Thyroid gland (tissue), 4 donors: ENCODE measurements around the gene ATAT1. TPM values are rescaled to one million over a fixed set of nuclear protein-coding genes. Genes with fewer than 3 reads are reported as not detected.

Experiments
- DNase-seq, 2 donors: peaks; one replicate each; pipeline ENCODE4 v3.0.0-alpha.2; 2019
- H3K27ac ChIP-seq, 3 donors: fragments of 200-600 bp; sonication (generic); 1 replicate in 2 of 3; 2 replicates in 1 of 3; pipeline ENCODE4 v1.5.1; 2016 to 2019; ENCODE audit warnings: mild to moderate bottlenecking in 1 of 3, moderate library complexity in 1 of 3
- H3K27me3 ChIP-seq: fragments of 200-600 bp; sonication (generic); one replicate; pipeline ENCODE4 v1.5.1; 2019
- H3K36me3 ChIP-seq, 2 donors: fragments of 200-600 bp; sonication (generic); one replicate each; pipeline ENCODE4 v1.5.1; 2016 to 2019
- H3K4me1 ChIP-seq, 2 donors: fragments of 200-600 bp; sonication (generic); one replicate each; pipeline ENCODE4 v1.5.1; 2017 to 2019
- H3K4me3 ChIP-seq, 3 donors: fragments of 200-600 bp; sonication (generic); replicated peaks in 1 of 3; 1 replicate in 2 of 3; 2 replicates in 1 of 3; pipeline ENCODE4 v1.5.1; 2016; ENCODE audit warnings: mild to moderate bottlenecking in 1 of 3
- H3K9me3 ChIP-seq: fragments of 200-600 bp; sonication (generic); one replicate; pipeline ENCODE4 v1.5.1; 2017
- POLR2A ChIP-seq, 2 donors: fragments of 450-650 bp; IDR thresholded peaks; one replicate each; pipeline ENCODE4 v1.6.1; 2017; ENCODE audit warnings: antibody characterized with exemption in 2 of 2, mild to moderate bottlenecking in 2 of 2, moderate library complexity in 1 of 2
- WGBS, 2 donors: methylation state at CpG; one replicate each; pipeline ENCODE4 v1.1.5; 2017; 5-methylcytosine and 5-hydroxymethylcytosine counted together
- intact Hi-C: fragments of 100-400 bp; cut with DNase I; formaldehyde crosslinking; loops from one replicate; pipeline ENCODE4 v1.15.1; 2023
- microRNA counts, 2 donors: library from miRNA; unstranded; fragments of <30 nt; microRNA quantifications; one replicate each; lab custom pipeline; 2016 to 2017
- microRNA-seq: library from miRNA; unstranded; fragments of <30 nt; microRNA quantifications from one replicate; pipeline ENCODE4, GENCODE V29; 2016
- small RNA-seq: library from RNA; depleted of rRNA; stranded (forward); fragments of <200 nt; gene quantifications from one replicate; pipeline ENCODE3, GENCODE V24; 2016
- total RNA-seq, 4 donors: library from RNA; depleted of rRNA; stranded (reverse); fragments of >200 nt; gene quantifications; one replicate each; pipeline ENCODE4 v1.2.3, GENCODE V29; 2016
- TF ChIP-seq, protein P1 (sequence below), 6 experiments: fragments of 200-600 bp in 3 of 6; fragments of 450-650 bp in 3 of 6; sonication (generic) in 3 of 6; IDR thresholded peaks; one replicate each; pipeline ENCODE4 v1.5.1; 2016 to 2019; ENCODE audit warnings: antibody characterized with exemption in 6 of 6, mild to moderate bottlenecking in 2 of 6, inconsistent platforms in 1 of 6, moderate library complexity in 1 of 6

ATAT1 gene
- total RNA-seq, 4 donors from 2014 or later, result 3.8 to 7.6 (median 6.1) TPM

DNA sequence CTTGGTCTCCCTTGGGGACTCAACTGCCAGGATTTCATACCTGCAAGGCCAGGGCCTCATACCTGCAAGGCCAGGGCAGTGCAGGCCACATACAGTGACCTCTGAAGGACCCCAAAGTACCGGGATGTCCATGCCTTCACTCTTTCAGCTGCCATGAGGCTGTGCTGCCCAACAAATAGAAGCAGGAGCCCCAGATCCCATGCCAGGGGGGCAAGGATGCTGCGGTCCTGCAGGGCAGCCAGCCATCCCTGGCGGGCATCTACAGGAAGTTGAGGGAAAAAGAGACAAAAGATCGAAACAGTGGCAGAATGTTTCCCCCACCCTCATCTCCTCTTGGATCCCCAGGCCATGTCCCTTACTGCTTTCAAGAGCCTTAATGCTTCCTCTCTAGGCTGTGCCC, 63.3 kb downstream of the ATAT1 start:
- no peaks in the 10 kb centered on the region for H3K36me3 ChIP-seq
- peak overlapping the region in 2 of 3 donors; percentile 60 to 80 for H3K27ac ChIP-seq
- H3K4me3 ChIP-seq, result peak overlapping the region in 1 of 3 donors; percentile 53
- H3K9me3 ChIP-seq, result no peaks in the 10 kb centered on the region
- no peaks in the 10 kb centered on the region for H3K27me3 ChIP-seq
- 44 to 46% methylated on average over 3 to 4 of the region's 4 CpGs for WGBS, 2 donors
- H3K4me1 ChIP-seq, result peaks cover 29 to 47% of the 10 kb centered on the region in 2 donors
- TF ChIP-seq, protein P1, sequence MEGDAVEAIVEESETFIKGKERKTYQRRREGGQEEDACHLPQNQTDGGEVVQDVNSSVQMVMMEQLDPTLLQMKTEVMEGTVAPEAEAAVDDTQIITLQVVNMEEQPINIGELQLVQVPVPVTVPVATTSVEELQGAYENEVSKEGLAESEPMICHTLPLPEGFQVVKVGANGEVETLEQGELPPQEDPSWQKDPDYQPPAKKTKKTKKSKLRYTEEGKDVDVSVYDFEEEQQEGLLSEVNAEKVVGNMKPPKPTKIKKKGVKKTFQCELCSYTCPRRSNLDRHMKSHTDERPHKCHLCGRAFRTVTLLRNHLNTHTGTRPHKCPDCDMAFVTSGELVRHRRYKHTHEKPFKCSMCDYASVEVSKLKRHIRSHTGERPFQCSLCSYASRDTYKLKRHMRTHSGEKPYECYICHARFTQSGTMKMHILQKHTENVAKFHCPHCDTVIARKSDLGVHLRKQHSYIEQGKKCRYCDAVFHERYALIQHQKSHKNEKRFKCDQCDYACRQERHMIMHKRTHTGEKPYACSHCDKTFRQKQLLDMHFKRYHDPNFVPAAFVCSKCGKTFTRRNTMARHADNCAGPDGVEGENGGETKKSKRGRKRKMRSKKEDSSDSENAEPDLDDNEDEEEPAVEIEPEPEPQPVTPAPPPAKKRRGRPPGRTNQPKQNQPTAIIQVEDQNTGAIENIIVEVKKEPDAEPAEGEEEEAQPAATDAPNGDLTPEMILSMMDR (IDR thresholded peaks at IDR 0.05), result no peak
- TF ChIP-seq POLR2A (IDR thresholded peaks at IDR 0.05), result no peak
- no peak for DNase-seq
- intact Hi-C loops, result no loop called here

DNA sequence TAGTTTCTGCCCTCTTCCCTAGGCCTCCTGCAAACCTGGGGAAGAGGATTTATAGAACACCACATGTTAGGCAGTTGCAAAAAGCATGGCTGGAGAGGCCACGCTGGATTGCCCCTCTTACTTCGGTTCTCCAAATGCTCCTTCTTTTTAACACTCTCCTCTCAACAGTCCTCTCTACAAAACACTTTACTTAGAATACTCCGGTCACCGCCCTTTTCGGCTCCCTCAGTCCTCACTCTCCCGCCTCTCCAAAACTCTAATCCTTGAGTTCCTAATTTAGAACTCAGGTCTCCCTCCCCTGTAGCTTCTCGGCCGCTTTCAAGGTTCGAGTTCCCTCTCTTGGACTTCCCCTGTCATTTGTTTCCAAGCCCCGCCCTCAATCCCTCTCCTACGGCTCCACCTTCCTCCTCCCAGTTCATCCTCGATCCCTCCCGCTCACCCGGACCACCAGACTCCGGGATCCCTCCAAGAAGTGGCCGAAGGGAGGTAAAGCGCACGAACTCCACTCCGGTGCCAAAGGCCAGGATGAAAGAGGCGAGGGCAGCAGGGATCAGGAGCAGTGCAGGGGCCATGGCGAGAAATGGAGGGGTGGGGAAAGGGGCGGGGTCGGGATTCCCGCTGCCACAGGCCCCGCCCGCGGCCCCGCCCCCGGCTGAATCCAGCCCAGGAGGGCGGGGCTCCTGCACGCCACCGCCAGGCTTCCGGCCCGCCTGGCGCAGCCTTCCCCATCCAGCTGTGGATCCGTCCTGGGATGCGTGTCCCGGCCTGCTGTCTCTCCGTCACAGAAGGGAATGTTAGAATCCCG, 63.9 kb downstream of the ATAT1 start, which contains the start of gene NRM:
Gene NRM (minus strand): TSS at position 582 of the 805 bp plus-strand sequence. CDS start 10 bp downstream, at position 572.
- intact Hi-C loops, result no loop called here
- Histone ChIP-seq H3K4me3 (peak within 1 kb of the TSS; percentile 35 to 62 (median 53)), H3K9me3 (no peaks in the 10 kb centered on the region), H3K27ac (peak within 1 kb of the TSS; percentile 50 to 80 (median 60)), H3K27me3 (no peaks in the 10 kb centered on the region), H3K36me3 (no peaks in the 10 kb centered on the region), H3K4me1 (peaks cover 32 to 49% of the 10 kb centered on the region in 2 donors)
- peak in 1 of 2 donors; percentile 61 for TF ChIP-seq POLR2A (IDR thresholded peaks at IDR 0.05)
- TF ChIP-seq, protein P1 (IDR thresholded peaks at IDR 0.05), result no peak
- WGBS, 2 donors, result 2% methylated on average over 34 to 35 of the region's 40 CpGs
- peak; percentile 81 to 84 for DNase-seq

DNA sequence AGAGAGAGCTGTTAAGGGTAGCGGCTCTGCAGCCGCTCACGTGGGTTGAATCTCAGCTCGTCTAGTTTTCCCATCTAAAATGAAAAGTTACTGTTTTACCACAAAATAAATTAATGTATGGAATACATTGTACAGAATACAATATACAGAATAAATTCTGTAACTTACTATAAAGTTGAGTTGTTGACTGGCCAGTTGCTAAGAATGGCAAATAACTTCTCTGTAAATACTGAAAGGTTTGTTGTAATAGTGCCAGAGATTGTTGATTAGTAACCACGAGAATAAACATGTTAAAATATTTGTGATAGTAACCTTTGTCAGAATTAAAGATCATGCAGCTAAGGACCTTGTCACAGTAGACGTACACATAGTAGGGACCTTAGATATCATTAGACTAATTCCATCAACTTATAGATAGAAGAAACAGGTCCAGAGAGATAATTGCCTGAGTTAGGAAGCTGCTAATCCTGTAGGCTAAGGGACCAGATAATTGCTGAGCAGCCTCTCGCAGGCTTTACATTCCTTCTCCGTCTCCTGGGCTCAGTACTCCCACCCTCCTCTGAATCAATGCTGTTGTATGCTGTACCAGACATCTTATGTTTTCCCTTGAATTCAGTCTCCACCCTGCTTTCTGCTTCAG, 64.7 kb downstream of the ATAT1 start:
- peak overlapping the region in 2 of 3 donors; percentile 35 to 53 for H3K4me3 ChIP-seq
- TF ChIP-seq POLR2A (IDR thresholded peaks at IDR 0.05), result no peak
- TF ChIP-seq, protein P1 (IDR thresholded peaks at IDR 0.05), result no peak
- H3K9me3 ChIP-seq, result no peaks in the 10 kb centered on the region
- 25 to 28% methylated on average over 8 of the region's 8 CpGs for whole genome bisulfite sequencing, 2 donors
- no peaks in the 10 kb centered on the region for H3K27me3 ChIP-seq
- H3K4me1 ChIP-seq, result peaks cover 39 to 52% of the 10 kb centered on the region in 2 donors
- peak overlapping the region in 2 of 3 donors; percentile 49 to 80 for H3K27ac ChIP-seq
- intact Hi-C loops, result no loop called here
- DNase-seq, result no peak
- no peaks in the 10 kb centered on the region for H3K36me3 ChIP-seq

MicroRNAs within 50 kb of the gene (microRNA counts, 767-probe panel; counts per million panel counts)
- 0 counts per million in 2 donors for microRNA hsa-miR-877-5p (lab: Ali Mortazavi, UCI)

Small RNA genes lying within 50 kb of the gene (microRNA-seq; reads per million reads assigned to microRNA genes)
- gene MIR877, result 54.9 reads per million, percentile 50 among the genes with 10 or more reads in this experiment

Small RNA genes lying within 50 kb of the gene (small RNA-seq; reads per million reads assigned to genes)
- 0.28 reads per million for gene MIR877

Other genes starting within 250 kb of the ATAT1 start
- 100 to 1,000 TPM; 382 to 717 (median 457) TPM for gene HLA-E, start 137.4 kb upstream of the ATAT1 start, total RNA-seq
- 10 to 100 TPM; 33.9 to 77.7 (median 37.7) TPM for gene GNL1, start 70.4 kb upstream of the ATAT1 start, total RNA-seq
- 10 to 100 TPM in 2 of 4 donors, 1 to 10 TPM in 2; 7.4 to 18.0 (median 12.2) TPM for gene PRR3, start 69.6 kb upstream of the ATAT1 start, total RNA-seq
- 10 to 100 TPM; 41.4 to 47.1 (median 43.5) TPM for gene ABCF1, start 55.4 kb upstream of the ATAT1 start, total RNA-seq
- 10 to 100 TPM; 49.1 to 72.2 (median 57.0) TPM for gene PPP1R10, start 9.6 kb upstream of the ATAT1 start, total RNA-seq
- gene MRPS18B, start 9.0 kb upstream of the ATAT1 start, total RNA-seq, result 10 to 100 TPM; 47.0 to 82.5 (median 64.6) TPM
- 10 to 100 TPM; 13.4 to 31.7 (median 23.8) TPM for gene C6orf136, start 20.3 kb downstream of the ATAT1 start, total RNA-seq
- 10 to 100 TPM; 25.6 to 38.8 (median 28.2) TPM for gene DHX16, start 46.1 kb downstream of the ATAT1 start, total RNA-seq
- gene PPP1R18, start 59.8 kb downstream of the ATAT1 start, total RNA-seq, result 10 to 100 TPM; 14.2 to 35.1 (median 15.2) TPM
- 1 to 10 TPM; 3.5 to 8.3 (median 5.7) TPM for gene NRM, start 64.1 kb downstream of the ATAT1 start, total RNA-seq
- 10 to 100 TPM; 15.3 to 27.2 (median 20.2) TPM for gene MDC1, start 90.4 kb downstream of the ATAT1 start, total RNA-seq
- gene TUBB, start 93.5 kb downstream of the ATAT1 start, total RNA-seq, result 100 to 1,000 TPM; 162 to 441 (median 269) TPM
- gene FLOT1, start 115.8 kb downstream of the ATAT1 start, total RNA-seq, result 100 to 1,000 TPM; 134 to 160 (median 144) TPM
- 10 to 100 TPM in 2 of 4 donors, 1 to 10 TPM in 2; 9.3 to 19.1 (median 13.6) TPM for gene IER3, start 117.7 kb downstream of the ATAT1 start, total RNA-seq